Urinary bladder (tissue), 2 donors: ENCODE measurements around the gene RAPGEF5. TPM values are rescaled to one million over a fixed set of nuclear protein-coding genes. Genes with fewer than 3 reads are reported as not detected.

Experiments
- polyA plus RNA-seq: library from polyadenylated mRNA; stranded (reverse); fragments of 200-250 nt; gene quantifications from one replicate; pipeline ENCODE4 v1.2.3, GENCODE V29; 2013
- small RNA-seq: library from RNA; depleted of rRNA; stranded (forward); fragments of <200 nt; gene quantifications from one replicate; pipeline ENCODE3, GENCODE V24; 2014
- total RNA-seq: library from RNA; depleted of rRNA; stranded (reverse); fragments of >200 nt; gene quantifications from one replicate; pipeline ENCODE4 v1.2.3, GENCODE V29; 2014
- donor health status: healthy.

Gene RAPGEF5
- total and polyA plus RNA-seq, 2 donors: 12.6 to 99.1 TPM

Small RNA genes lying within 50 kb of the gene (small RNA-seq; reads per million reads assigned to genes)
- gene RNA5SP227: not detected

Other genes starting within 250 kb of the RAPGEF5 start
- 3.2 TPM for gene STEAP1B, start 143.0 kb upstream of the RAPGEF5 start, total RNA-seq
- 0.43 TPM for gene STEAP1B, start 143.0 kb upstream of the RAPGEF5 start, polyA plus RNA-seq